ENCODE data around the gene RHBDF2. TPM values are rescaled to one million over a fixed set of nuclear protein-coding genes. Genes with fewer than 3 reads are reported as not detected.

The RHBDF2 gene
- total RNA-seq, 1 experiment from 2014 or later: 19.7 TPM

DNA sequence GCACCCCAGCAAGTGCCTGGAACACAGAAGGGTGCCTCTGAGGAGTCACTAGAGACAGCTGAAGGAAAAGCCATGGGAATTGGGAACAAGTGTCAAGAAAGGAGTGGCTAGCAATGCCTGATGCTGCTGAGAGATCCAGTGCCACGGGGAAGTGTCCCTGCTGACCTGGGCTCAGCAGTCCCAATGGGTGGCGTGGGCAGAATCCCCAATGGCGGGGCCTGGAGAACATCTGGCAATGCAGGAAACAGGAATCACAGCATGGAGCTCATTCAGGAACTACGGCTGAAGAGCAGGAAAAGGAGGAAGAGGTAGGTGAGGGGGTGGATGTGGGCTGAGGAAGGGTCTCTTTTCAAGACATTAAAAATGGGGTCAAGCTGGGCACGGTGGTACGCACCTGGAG is 78.4 kb downstream of the RHBDF2 start:
- no peak overlapping the region for H3K23ac ChIP-seq (ENCODE audit: insufficient read length, low read depth, low read length)
- H3K79me1 ChIP-seq (ENCODE audit: insufficient read depth, low read depth, low read length, poor library complexity, severe bottlenecking): peaks cover 4% of the 10 kb centered on the region
- H3K27ac ChIP-seq (ENCODE audit: insufficient read length, low read depth, low read length): no peak overlapping the region
- no peak overlapping the region for H2BK12ac ChIP-seq (ENCODE audit: insufficient read length, low read depth, low read length)
- no peak overlapping the region for H3K56ac ChIP-seq (ENCODE audit: insufficient read length, low read depth, low read length)
- H3K23me2 ChIP-seq (ENCODE audit: insufficient read length, low read depth, low read length, poor library complexity, severe bottlenecking): no peaks in the 10 kb centered on the region
- H3K27me3 Mint-ChIP-seq (ENCODE audit: low read depth): no peaks in the 10 kb centered on the region
- DNase-seq: no peak
- H3K36me3 Mint-ChIP-seq (ENCODE audit: insufficient read depth in 1 of 3, low read depth in 3 of 3): peaks cover 3 to 19% (median 11%) of the 10 kb centered on the region in 3 experiments; a peak in 6 of 7 replicates
- no peak overlapping the region for H2BK120ac ChIP-seq (ENCODE audit: low read depth, low read length, poor library complexity, severe bottlenecking)
- H2BK5ac ChIP-seq (ENCODE audit: insufficient read length, low read length): no peak overlapping the region
- H3K4me1 Mint-ChIP-seq: peaks cover 16 to 23% of the 10 kb centered on the region in 2 experiments
- no peak overlapping the region for H3K4me2 ChIP-seq (ENCODE audit: insufficient read depth, insufficient read length, low read length)
- H3K9ac ChIP-seq (ENCODE audit: extremely low read depth, insufficient read length, low read length): no peak overlapping the region
- no peak overlapping the region for H4K5ac ChIP-seq (ENCODE audit: insufficient read length, low read depth, low read length)
- no peak overlapping the region for H2BK15ac ChIP-seq (ENCODE audit: low read depth, low read length)
- H3T11ph ChIP-seq (ENCODE audit: low read length): no peak overlapping the region
- no peak overlapping the region for H2AK5ac ChIP-seq (ENCODE audit: insufficient read length, low read length)
- H4K8ac ChIP-seq (replicated peaks; ENCODE audit: insufficient read length, low read depth, low read length): no peak overlapping the region
- H3K27me3 ChIP-seq (ENCODE audit: insufficient read depth, low read length): no peaks in the 10 kb centered on the region
- H2AFZ ChIP-seq (ENCODE audit: low read length): no peak overlapping the region
- TF ChIP-seq, protein P1, sequence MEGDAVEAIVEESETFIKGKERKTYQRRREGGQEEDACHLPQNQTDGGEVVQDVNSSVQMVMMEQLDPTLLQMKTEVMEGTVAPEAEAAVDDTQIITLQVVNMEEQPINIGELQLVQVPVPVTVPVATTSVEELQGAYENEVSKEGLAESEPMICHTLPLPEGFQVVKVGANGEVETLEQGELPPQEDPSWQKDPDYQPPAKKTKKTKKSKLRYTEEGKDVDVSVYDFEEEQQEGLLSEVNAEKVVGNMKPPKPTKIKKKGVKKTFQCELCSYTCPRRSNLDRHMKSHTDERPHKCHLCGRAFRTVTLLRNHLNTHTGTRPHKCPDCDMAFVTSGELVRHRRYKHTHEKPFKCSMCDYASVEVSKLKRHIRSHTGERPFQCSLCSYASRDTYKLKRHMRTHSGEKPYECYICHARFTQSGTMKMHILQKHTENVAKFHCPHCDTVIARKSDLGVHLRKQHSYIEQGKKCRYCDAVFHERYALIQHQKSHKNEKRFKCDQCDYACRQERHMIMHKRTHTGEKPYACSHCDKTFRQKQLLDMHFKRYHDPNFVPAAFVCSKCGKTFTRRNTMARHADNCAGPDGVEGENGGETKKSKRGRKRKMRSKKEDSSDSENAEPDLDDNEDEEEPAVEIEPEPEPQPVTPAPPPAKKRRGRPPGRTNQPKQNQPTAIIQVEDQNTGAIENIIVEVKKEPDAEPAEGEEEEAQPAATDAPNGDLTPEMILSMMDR (conservative IDR thresholded peaks at IDR 0.05): no peak
- no peaks in the 10 kb centered on the region for H4K20me1 ChIP-seq (ENCODE audit: control insufficient read depth, insufficient read depth, insufficient read length)
- no peak overlapping the region for H3K4ac ChIP-seq (ENCODE audit: low read depth, low read length)
- peaks cover 0 to 3% of the 10 kb centered on the region in 2 experiments; a peak in 1 of 5 replicates for H3K9me3 Mint-ChIP-seq
- no peak overlapping the region; a peak in 1 of 5 replicates for H3K4me3 Mint-ChIP-seq
- H3K4me1 ChIP-seq (ENCODE audit: insufficient read depth, low read length): peaks cover 3% of the 10 kb centered on the region; the same call in 1 of the 2 replicates
- no peak overlapping the region for H4K91ac ChIP-seq (ENCODE audit: insufficient read length, low read depth, low read length)
- no peak overlapping the region for H3K18ac ChIP-seq (ENCODE audit: insufficient read length, low read depth, low read length)
- H2BK20ac ChIP-seq (ENCODE audit: low read depth, low read length, poor library complexity, severe bottlenecking): no peak overlapping the region
- H3K14ac ChIP-seq (ENCODE audit: insufficient read depth, low read length): no peak overlapping the region
- no peaks in the 10 kb centered on the region for H3K9me3 ChIP-seq (ENCODE audit: control insufficient read depth, low read depth, low read length)
- H3K27ac Mint-ChIP-seq: peak overlapping the region in 2 of 3 experiments; percentile 58 to 81; a peak in 2 of 7 replicates
- peaks cover 18% of the 10 kb centered on the region for H3K79me2 ChIP-seq (ENCODE audit: insufficient read depth, low read length)
- no CpG with 5 or more reads among the region's 6 CpGs for WGBS (ENCODE audit: extremely low coverage, insufficient read length, low lambda C conversion rate)

All from H9 (cell line).